AG20443 (cell line): ENCODE data around the gene AFAP1L1.

Experiments
- DNase-seq: peaks from one replicate; pipeline ENCODE4 v3.0.0; 2012; ENCODE audit warnings: low spot score, mixed read lengths

Gene AFAP1L1

GRCh38 chr5:149284501-149284900 lies 12.8 kb downstream of the AFAP1L1 start:
- peak; percentile 77 for DNase-seq

GRCh38 chr5:149285153-149285552 lies 13.5 kb downstream of the AFAP1L1 start:
- DNase-seq, result no peak

GRCh38 chr5:149288436-149288835 lies 16.8 kb downstream of the AFAP1L1 start:
- no peak for DNase-seq

GRCh38 chr5:149289301-149289700 lies 17.6 kb downstream of the AFAP1L1 start:
- no peak for DNase-seq

- DNase-seq, result no peak
These were observed 23.5 kb downstream of the AFAP1L1 start for GRCh38 chr5:149294872-149295829.

- DNase-seq, result no peak
These were observed 25.8 kb downstream of the AFAP1L1 start for GRCh38 chr5:149297340-149298025.

- DNase-seq, result no peak
These were observed 26.5 kb downstream of the AFAP1L1 start for GRCh38 chr5:149298163-149298562.

- DNase-seq, result no peak
These were observed 27.3 kb downstream of the AFAP1L1 start for GRCh38 chr5:149298842-149299404.

GRCh38 chr5:149299451-149300054 lies 27.9 kb downstream of the AFAP1L1 start:
- no peak for DNase-seq

- DNase-seq, result no peak
These were observed 28.8 kb downstream of the AFAP1L1 start for GRCh38 chr5:149300441-149300840.

GRCh38 chr5:149301049-149301743 lies 29.5 kb downstream of the AFAP1L1 start:
- no peak for DNase-seq

GRCh38 chr5:149301744-149302380 lies 30.2 kb downstream of the AFAP1L1 start:
- DNase-seq, result peak; percentile 62

GRCh38 chr5:149302641-149303040 lies 31.0 kb downstream of the AFAP1L1 start:
- no peak for DNase-seq

- no peak for DNase-seq
These were observed 31.6 kb downstream of the AFAP1L1 start for GRCh38 chr5:149303210-149303609.

- no peak for DNase-seq
These were observed 32.8 kb downstream of the AFAP1L1 start for GRCh38 chr5:149304195-149305078.

GRCh38 chr5:149309354-149309753 lies 37.7 kb downstream of the AFAP1L1 start:
- DNase-seq, result no peak

- no peak for DNase-seq
These were observed 38.8 kb downstream of the AFAP1L1 start for GRCh38 chr5:149310488-149310887.

- peak; percentile 39 for DNase-seq
These were observed 39.4 kb downstream of the AFAP1L1 start for GRCh38 chr5:149310947-149311658.

- DNase-seq, result no peak
These were observed 41.6 kb downstream of the AFAP1L1 start for GRCh38 chr5:149313151-149313841.
